Stimulated activated CD8-positive, alpha-beta memory T cell treated with anti-CD3 and anti-CD28 coated beads, Interleukin-7, amount 100 ng/mL, for 48 hours (primary cell): Measurements from ENCODE around the gene KRTAP12-4.
"Not testable (repeated sequence)": the region's sequence is repeated elsewhere in the genome, so short reads cannot be mapped to it uniquely, and the experiment has no call there.

Experiments used
- DNase-seq, 2 donors: peaks; one replicate each; pipeline ENCODE4 v3.0.0-alpha.2; 2020; ENCODE audit warnings: low read depth in 1 of 2; ENCODE audit errors: extremely low read depth in 1 of 2

Gene KRTAP12-4

GRCh38 chr21:44613386-44614155, 40.9 kb downstream of the KRTAP12-4 start:
- no peak for DNase-seq

GRCh38 chr21:44612669-44613229, 41.7 kb downstream of the KRTAP12-4 start:
- DNase-seq: no peak

GRCh38 chr21:44612029-44612486, 42.4 kb downstream of the KRTAP12-4 start, which contains the start of gene KRTAP10-8:
TSS of gene KRTAP10-8 (plus strand) at chr21:44612079. CDS start at chr21:44612101, 22 bp downstream.
- no peak for DNase-seq

- no peak for DNase-seq
Measured at GRCh38 chr21:44611551-44611950, 42.9 kb downstream of the KRTAP12-4 start.

GRCh38 chr21:44610157-44610843, 44.2 kb downstream of the KRTAP12-4 start:
- DNase-seq: not testable (repeated sequence)

- no peak for DNase-seq
Measured at GRCh38 chr21:44609193-44609592, 45.3 kb downstream of the KRTAP12-4 start.

- no peak for DNase-seq
Measured at GRCh38 chr21:44606495-44606894, 48.0 kb downstream of the KRTAP12-4 start.
